Muscle layer of colon (tissue), 2 donors: ENCODE data around the gene MIGA1.

ENCODE experiments used
- H3K27ac ChIP-seq: one replicate; pipeline ENCODE4 v1.7.0; 2013; ENCODE audit warnings: low read depth, mild to moderate bottlenecking, low read length, moderate library complexity
- H3K27me3 ChIP-seq, 2 donors: one replicate each; pipeline ENCODE4 v1.7.0; 2013; ENCODE audit warnings: low read length in 2 of 2, mild to moderate bottlenecking in 2 of 2; ENCODE audit not compliant: insufficient read depth in 2 of 2, control insufficient read depth in 1 of 2
- H3K36me3 ChIP-seq: one replicate; pipeline ENCODE4 v1.7.0; 2013; ENCODE audit warnings: mild to moderate bottlenecking, low read length; ENCODE audit not compliant: insufficient read depth
- H3K4me1 ChIP-seq: one replicate; pipeline ENCODE4 v1.7.0; 2013; ENCODE audit warnings: mild to moderate bottlenecking, low read length; ENCODE audit not compliant: insufficient read depth
- H3K4me3 ChIP-seq, 2 donors: one replicate each; pipeline ENCODE4 v1.7.0; 2013; ENCODE audit warnings: low read length in 2 of 2, low read depth in 1 of 2, mild to moderate bottlenecking in 1 of 2, moderate library complexity in 1 of 2
- H3K9ac ChIP-seq: one replicate; pipeline ENCODE4 v1.7.0; 2013; ENCODE audit warnings: low read length
- H3K9me3 ChIP-seq: one replicate; pipeline ENCODE4 v1.7.0; 2013; ENCODE audit warnings: mild to moderate bottlenecking, low read length
- donor health status: abdominal sarcoma.
- donor health status: Adenocarcinoma of cecum.

The MIGA1 gene

GRCh38 chr1:77927414-77927813 lies 148.0 kb downstream of the MIGA1 start:
- Histone ChIP-seq H3K4me1 (no peaks in the 10 kb centered on the region), H3K36me3 (peaks cover 55% of the 10 kb centered on the region), H3K27ac (no peak overlapping the region), H3K4me3 (no peak overlapping the region), H3K27me3 (no peaks in the 10 kb centered on the region), H3K9ac (no peak overlapping the region), H3K9me3 (no peaks in the 10 kb centered on the region)
